Prostate gland (tissue), 2 donors: Measurements from ENCODE around the gene PPP1R12B.
"Not testable (repeated sequence)": the region's sequence is repeated elsewhere in the genome, so short reads cannot be mapped to it uniquely, and the experiment has no call there.

Source experiments
- CTCF ChIP-seq, 4 experiments: fragments of 200-600 bp in 2 of 4; fragments of 450-650 bp in 2 of 4; sonication (generic) in 2 of 4; IDR thresholded peaks; 1 replicate in 3 of 4; 2 replicates in 1 of 4; pipeline ENCODE4 v1.5.1; 2016 to 2019; ENCODE audit warnings: antibody characterized with exemption in 4 of 4, mild to moderate bottlenecking in 2 of 4, moderate library complexity in 2 of 4
- POLR2A ChIP-seq: fragments of 450-650 bp; IDR thresholded peaks from one replicate; pipeline ENCODE4 v1.6.1; 2016; ENCODE audit warnings: antibody characterized with exemption, mild to moderate bottlenecking
- POLR2AphosphoS5 ChIP-seq: sonication (generic); formaldehyde crosslinking; IDR thresholded peaks from one replicate; pipeline ENCODE4 v1.6.1; 2017; ENCODE audit warnings: antibody characterized with exemption

GRCh38 chr1:202483362-202483761 is 134.9 kb downstream of the PPP1R12B start:
- not testable (repeated sequence) for TF ChIP-seq POLR2A; CTCF (IDR thresholded peaks at IDR 0.05); POLR2AphosphoS5
